Natural killer cell (primary cell): ENCODE results near the gene LYVE1. TPM values are rescaled to one million over a fixed set of nuclear protein-coding genes. Genes with fewer than 3 reads are reported as not detected.
"Not testable (repeated sequence)": the region's sequence is repeated elsewhere in the genome, so short reads cannot be mapped to it uniquely, and the experiment has no call there.

Source experiments
- ATAC-seq, 3 donors: fragments of 150-1000 bp in 2 of 3; fragments of 200-7000 bp in 1 of 3; cut with Tn5 transposase; 1 replicate in 1 of 3; 2 replicates in 2 of 3; pipeline ENCODE4 v1.10.0; 2021; ENCODE audit warnings: mild to moderate bottlenecking in 2 of 3, moderate library complexity in 2 of 3
- DNase-seq, 2 donors: peaks; one replicate each; pipeline versions ENCODE4 v3.0.0 to v3.0.0-alpha.2; 2013 to 2021; ENCODE audit warnings: mixed read lengths in 1 of 2
- H3K27ac ChIP-seq: one replicate; pipeline ENCODE4 v1.5.1; 2013; ENCODE audit warnings: mild to moderate bottlenecking, low read length
- H3K27me3 ChIP-seq: one replicate; pipeline ENCODE4 v1.6.1; 2013; ENCODE audit warnings: low read length; ENCODE audit not compliant: control insufficient read depth, insufficient read depth
- H3K36me3 ChIP-seq: one replicate; pipeline ENCODE4 v1.6.1; 2013; ENCODE audit warnings: low read length; ENCODE audit not compliant: control insufficient read depth, insufficient read depth
- H3K4me1 ChIP-seq: one replicate; pipeline ENCODE4 v1.6.1; 2013; ENCODE audit warnings: low read length; ENCODE audit not compliant: control insufficient read depth, insufficient read depth
- H3K4me3 ChIP-seq: one replicate; pipeline ENCODE4 v1.5.1; 2013; ENCODE audit warnings: low read length
- H3K9me3 ChIP-seq: one replicate; pipeline ENCODE4 v1.6.1; 2013; ENCODE audit warnings: low read length; ENCODE audit not compliant: control insufficient read depth, insufficient read depth
- H3K27ac Mint-ChIP-seq, 2 donors: one replicate each; pipeline ENCODE4 v1.8.0; 2022; ENCODE audit warnings: mild to moderate bottlenecking in 2 of 2, mixed read lengths in 2 of 2, moderate library complexity in 1 of 2
- H3K27me3 Mint-ChIP-seq, 2 donors: one replicate each; pipeline ENCODE4 v1.8.0; 2022; ENCODE audit warnings: low read depth in 2 of 2, mixed read lengths in 2 of 2
- H3K36me3 Mint-ChIP-seq: one replicate; pipeline ENCODE4 v1.8.0; 2022; ENCODE audit warnings: mixed read lengths
- H3K4me1 Mint-ChIP-seq, 2 donors: one replicate each; pipeline ENCODE4 v1.8.0; 2022; ENCODE audit warnings: mixed read lengths in 2 of 2
- H3K4me3 Mint-ChIP-seq: one replicate; pipeline ENCODE4 v1.8.0; 2022; ENCODE audit warnings: mild to moderate bottlenecking, moderate library complexity, mixed read lengths
- H3K9me3 Mint-ChIP-seq, 2 donors: one replicate each; pipeline ENCODE4 v1.8.0; 2022; ENCODE audit warnings: mixed read lengths in 2 of 2
- CTCF ChIP-seq: fragments of 200-600 bp; IDR thresholded peaks from one replicate; pipeline ENCODE4 v1.8.0; 2022; ENCODE audit warnings: antibody characterized with exemption
- WGBS: methylation state at CpG from one replicate; pipeline ENCODE4 v1.1.7; 2013; ENCODE audit warnings: missing lambda C conversion rate; ENCODE audit not compliant: insufficient coverage; 5-methylcytosine and 5-hydroxymethylcytosine counted together
- intact Hi-C: fragments of 100-400 bp; cut with micrococcal nuclease; formaldehyde crosslinking; loops from one replicate; pipeline ENCODE4 v1.14.2; 2022
- total RNA-seq, 4 donors: library from RNA; stranded (reverse); fragments of 120-200 nt in 1 of 4; gene quantifications; one replicate each; pipeline versions ENCODE4 v1.2.3 to v1.2.4, GENCODE V29; 2013 to 2022

LYVE1 gene
- total RNA-seq, 3 donors from 2014 or later (not counting 1 experiment from before 2014, with no cell fraction given), result not detected

- H3K4me3 Mint-ChIP-seq, result no peak overlapping the region
- H3K4me3 ChIP-seq, result no peak overlapping the region
- no peak for ATAC-seq
Observed at GRCh38 chr11:10597877-10598351, 29.4 kb upstream of the LYVE1 start.

GRCh38 chr11:10595840-10596239 lies 27.4 kb upstream of the LYVE1 start:
- not testable (repeated sequence) for H3K4me1 ChIP-seq, H3K36me3 ChIP-seq, H3K36me3 Mint-ChIP-seq

More at GRCh38 chr11:10597877-10598351, 29.4 kb upstream of the LYVE1 start:
- Mint-ChIP-seq H3K36me3 (no peaks in the 10 kb centered on the region), H3K9me3 (no peaks in the 10 kb centered on the region), H3K27me3 (no peaks in the 10 kb centered on the region), H3K4me1 (peaks cover 0 to 5% of the 10 kb centered on the region in 2 donors), H3K27ac (no peak overlapping the region)
- Histone ChIP-seq H3K27ac (no peak overlapping the region), H3K9me3 (no peaks in the 10 kb centered on the region), H3K27me3 (no peaks in the 10 kb centered on the region), H3K4me1 (peaks cover 6% of the 10 kb centered on the region), H3K36me3 (no peaks in the 10 kb centered on the region)
- WGBS, result 71% methylated on average over 1 of the region's 2 CpGs
- DNase-seq, result no peak
- TF ChIP-seq CTCF, result no peak
- intact Hi-C loops, result no loop called here

GRCh38 chr11:10594407-10594806 lies 25.9 kb upstream of the LYVE1 start:
- Histone ChIP-seq H3K27me3 (no peaks in the 10 kb centered on the region), H3K9me3 (no peaks in the 10 kb centered on the region), H3K4me1 (peaks cover 2% of the 10 kb centered on the region), H3K36me3 (no peaks in the 10 kb centered on the region), H3K27ac (no peak overlapping the region), H3K4me3 (no peak overlapping the region)
- WGBS, result 63% methylated on average over 2 of the region's 4 CpGs
- Mint-ChIP-seq H3K4me3 (no peak overlapping the region), H3K36me3 (no peaks in the 10 kb centered on the region), H3K27me3 (peaks cover 0 to 6% of the 10 kb centered on the region in 2 donors), H3K4me1 (no peaks in the 10 kb centered on the region), H3K27ac (no peak overlapping the region), H3K9me3 (no peaks in the 10 kb centered on the region)
- intact Hi-C loops, result no loop called here
- no peak for ATAC-seq
- TF ChIP-seq CTCF, result no peak
- DNase-seq, result no peak

More at GRCh38 chr11:10595840-10596239, 27.4 kb upstream of the LYVE1 start:
- H3K4me1 Mint-ChIP-seq, H3K27ac ChIP-seq, H3K4me3 ChIP-seq, H3K4me3 Mint-ChIP-seq, H3K9me3 Mint-ChIP-seq, H3K27me3 Mint-ChIP-seq, H3K27ac Mint-ChIP-seq, H3K27me3 ChIP-seq, intact Hi-C loops, ATAC-seq, H3K9me3 ChIP-seq, DNase-seq: not testable (repeated sequence)
- 100% methylated on average over 2 of the region's 2 CpGs for WGBS

GRCh38 chr11:10592331-10592730 lies 23.9 kb upstream of the LYVE1 start:
- peaks cover 0 to 5% of the 10 kb centered on the region in 2 donors for H3K4me1 Mint-ChIP-seq
- H3K9me3 ChIP-seq, result no peaks in the 10 kb centered on the region
- H3K27ac ChIP-seq, result no peak overlapping the region
- no peaks in the 10 kb centered on the region for H3K27me3 ChIP-seq
- no peak for DNase-seq
- intact Hi-C loops, result no loop called here
- no peaks in the 10 kb centered on the region for H3K36me3 ChIP-seq
- ATAC-seq, result no peak
- no peaks in the 10 kb centered on the region for H3K4me1 ChIP-seq
- TF ChIP-seq CTCF, result no peak
- WGBS, result 13% methylated on average over 1 of the region's 2 CpGs
- no peaks in the 10 kb centered on the region for H3K9me3 Mint-ChIP-seq
- H3K27me3 Mint-ChIP-seq, result peaks cover 0 to 9% of the 10 kb centered on the region in 2 donors
- H3K4me3 Mint-ChIP-seq, result no peak overlapping the region
- H3K27ac Mint-ChIP-seq, result no peak overlapping the region
- H3K36me3 Mint-ChIP-seq, result no peaks in the 10 kb centered on the region
- no peak overlapping the region for H3K4me3 ChIP-seq
